ENCODE measurements around the gene CRIP3.
"Not testable (repeated sequence)": the region's sequence is repeated elsewhere in the genome, so short reads cannot be mapped to it uniquely, and the experiment has no call there.

Gene CRIP3

GRCh38 chr6:43308101-43308989 lies at the start of gene CRIP3:
TSS of gene CRIP3 (minus strand) at chr6:43308826. CDS start at chr6:43308792, 34 bp downstream.
- DNase-seq (ENCODE audit: low spot score) = peak; percentile 43

GRCh38 chr6:43355862-43356590 lies 47.4 kb upstream of the CRIP3 start:
- no peak for DNase-seq (ENCODE audit: low spot score)

DNA sequence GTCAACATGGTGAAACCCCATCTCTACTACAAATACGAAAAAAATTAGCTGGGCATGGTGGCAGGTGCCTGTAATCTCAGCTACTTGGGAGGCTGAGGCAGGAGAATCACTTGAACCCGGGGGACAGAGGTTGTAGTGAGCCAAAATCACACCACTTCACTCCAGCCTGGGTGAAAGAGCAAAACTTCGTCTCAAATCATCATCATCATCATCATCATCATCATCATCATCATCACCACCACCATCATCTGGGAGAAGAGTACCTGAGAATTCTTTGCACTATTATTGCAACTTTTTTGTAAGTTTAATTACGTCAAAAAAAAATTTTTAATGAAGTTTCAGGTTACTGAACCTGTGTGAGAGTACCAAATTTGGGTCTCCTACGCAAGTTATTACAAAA lies 43.3 kb upstream of the CRIP3 start:
- not testable (repeated sequence) for DNase-seq (ENCODE audit: low spot score)

GRCh38 chr6:43347444-43347843 lies 38.8 kb upstream of the CRIP3 start:
- no peak for DNase-seq (ENCODE audit: low spot score)

DNA sequence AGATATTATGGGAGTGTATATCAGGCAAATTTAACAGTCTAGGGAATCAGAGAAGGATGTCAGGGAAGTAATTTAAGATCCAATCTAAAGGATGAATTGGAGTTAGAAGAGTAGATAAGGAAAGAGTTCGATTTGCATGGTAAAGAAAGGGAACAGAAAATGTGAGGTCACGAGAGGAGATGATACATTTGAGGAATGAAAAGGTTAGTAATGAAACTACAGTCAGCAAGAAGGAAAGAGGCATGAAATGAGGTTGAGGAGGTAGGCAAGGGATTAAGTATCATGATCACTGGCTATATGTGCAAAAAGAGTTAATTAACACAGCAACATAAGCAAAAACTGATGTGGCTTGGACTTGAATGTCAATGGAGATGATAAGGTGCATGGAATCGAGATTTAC lies 38.4 kb upstream of the CRIP3 start:
- no peak for DNase-seq (ENCODE audit: low spot score)

DNA sequence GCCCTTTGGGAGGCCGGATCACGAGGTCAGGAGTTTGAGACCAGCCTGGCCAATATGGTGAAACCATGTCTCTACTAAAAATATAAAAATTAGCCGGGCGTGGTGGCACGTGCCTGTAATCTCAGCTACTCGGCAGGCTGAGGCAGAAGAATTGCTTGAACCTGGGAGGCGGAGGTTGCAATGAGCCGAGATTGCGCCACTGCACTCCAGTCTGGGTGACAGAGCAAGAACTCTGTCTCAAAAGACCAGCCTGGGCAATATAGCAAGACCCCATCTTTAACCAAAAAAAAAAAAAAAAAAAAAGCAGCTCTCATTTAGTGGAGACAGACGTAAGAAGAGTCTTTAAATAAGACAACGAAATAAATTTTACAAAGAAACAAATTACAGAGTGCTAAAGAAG lies 37.6 kb upstream of the CRIP3 start:
- DNase-seq (ENCODE audit: low spot score) = not testable (repeated sequence)

GRCh38 chr6:43339168-43339567 lies 30.5 kb upstream of the CRIP3 start:
- DNase-seq (ENCODE audit: low spot score) = no peak

- no peak for DNase-seq (ENCODE audit: low spot score)
Observed at GRCh38 chr6:43338243-43338642, 29.6 kb upstream of the CRIP3 start.

DNA sequence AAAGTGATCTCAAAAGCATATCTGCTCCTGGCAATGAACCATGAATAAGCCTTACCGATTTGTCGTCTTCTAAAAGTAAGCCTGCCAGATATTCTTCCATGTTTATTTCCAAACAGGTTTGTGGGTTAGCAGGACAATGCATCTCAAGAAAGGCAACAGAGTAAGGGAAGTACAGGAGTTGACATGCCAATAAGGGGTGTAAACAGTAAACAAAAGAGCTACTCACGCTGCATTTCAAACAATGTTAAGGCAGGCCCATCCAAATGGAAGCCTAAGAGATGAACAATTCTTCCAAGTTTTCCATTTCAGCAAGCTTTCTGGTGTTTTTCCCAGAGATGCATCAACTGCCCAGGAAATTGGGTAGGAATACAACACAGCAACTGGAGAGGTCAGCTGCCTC lies 27.8 kb upstream of the CRIP3 start:
- no peak for DNase-seq (ENCODE audit: low spot score)

DNA sequence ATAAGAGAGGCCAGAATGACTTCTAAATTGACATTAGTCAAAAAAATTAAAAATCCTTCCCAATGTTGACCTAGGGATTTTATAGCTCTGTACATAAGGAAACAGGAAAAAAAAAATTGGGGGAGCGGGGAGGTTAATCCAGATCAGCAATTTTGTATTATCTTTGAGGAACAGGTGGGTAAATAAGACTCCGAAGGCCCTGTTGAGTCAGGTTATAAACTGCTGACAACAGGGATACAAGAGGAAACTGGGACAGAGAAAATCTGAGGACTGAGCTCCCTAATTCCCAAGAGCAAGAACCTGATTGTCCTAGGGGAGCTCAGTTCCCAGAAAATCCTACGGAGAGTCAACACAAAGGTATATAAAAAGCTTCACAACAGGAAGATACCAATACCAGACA lies 26.8 kb upstream of the CRIP3 start:
- DNase-seq (ENCODE audit: low spot score) = no peak

DNA sequence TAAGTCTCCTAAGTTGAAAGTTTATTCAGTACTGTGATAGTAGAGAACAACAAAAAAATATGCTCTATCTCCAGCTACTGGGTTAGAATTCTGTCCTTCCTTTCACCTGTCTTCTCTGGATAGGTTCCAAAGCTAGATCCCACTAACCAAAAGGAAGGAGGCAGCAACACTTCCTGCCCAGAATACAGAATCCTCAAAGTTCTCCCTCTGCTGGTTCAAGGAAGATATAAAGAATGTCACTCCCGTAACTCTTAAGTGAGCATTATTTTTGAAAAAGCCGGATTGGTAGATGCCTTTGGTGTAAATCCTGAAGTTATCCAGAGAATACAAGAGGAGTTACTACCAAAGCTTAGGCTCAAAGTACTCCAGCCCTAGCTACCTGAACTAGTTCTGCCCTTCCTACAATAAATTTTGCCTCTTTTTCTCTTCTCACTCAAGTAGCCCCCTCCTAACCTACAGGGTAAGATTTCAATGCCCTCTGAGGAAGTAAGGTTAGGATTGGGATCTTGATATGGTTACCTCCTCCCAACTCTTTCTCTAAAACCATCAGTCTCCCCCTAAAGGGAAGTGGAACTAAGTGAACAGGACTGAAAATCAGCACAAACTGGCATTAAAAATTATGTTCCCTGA lies 26.0 kb upstream of the CRIP3 start:
- DNase-seq (ENCODE audit: low spot score) = peak; percentile 12

- no peak for DNase-seq (ENCODE audit: low spot score)
Observed at GRCh38 chr6:43331891-43332290, 23.3 kb upstream of the CRIP3 start.

- DNase-seq (ENCODE audit: low spot score) = no peak
Observed at GRCh38 chr6:43331470-43331869, 22.8 kb upstream of the CRIP3 start.

- no peak for DNase-seq (ENCODE audit: low spot score)
Observed at GRCh38 chr6:43328528-43328927, 19.9 kb upstream of the CRIP3 start.

GRCh38 chr6:43325876-43326275 lies 17.2 kb upstream of the CRIP3 start:
- no peak for DNase-seq (ENCODE audit: low spot score)

GRCh38 chr6:43318011-43318410 lies 9.4 kb upstream of the CRIP3 start:
- no peak for DNase-seq (ENCODE audit: low spot score)

DNA sequence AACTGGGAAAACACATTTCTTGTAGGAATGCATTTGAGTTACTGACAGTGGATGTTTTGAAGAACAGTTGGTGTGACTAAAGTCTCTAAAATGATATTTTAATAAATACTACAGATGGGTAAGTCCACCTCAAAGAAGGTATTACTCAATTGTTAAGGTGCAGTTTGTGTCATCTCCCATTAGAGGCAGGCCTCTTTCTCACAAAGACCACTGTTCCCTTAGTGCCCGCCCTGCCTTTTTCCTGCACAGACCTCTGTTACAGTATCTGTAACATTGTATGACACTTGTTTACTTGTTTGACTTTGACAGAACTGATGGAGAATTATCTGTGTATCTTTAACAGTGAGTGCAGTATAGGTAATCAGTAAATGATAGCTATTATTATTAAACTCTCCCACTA lies 5.2 kb upstream of the CRIP3 start:
- DNase-seq (ENCODE audit: low spot score) = no peak

DNA sequence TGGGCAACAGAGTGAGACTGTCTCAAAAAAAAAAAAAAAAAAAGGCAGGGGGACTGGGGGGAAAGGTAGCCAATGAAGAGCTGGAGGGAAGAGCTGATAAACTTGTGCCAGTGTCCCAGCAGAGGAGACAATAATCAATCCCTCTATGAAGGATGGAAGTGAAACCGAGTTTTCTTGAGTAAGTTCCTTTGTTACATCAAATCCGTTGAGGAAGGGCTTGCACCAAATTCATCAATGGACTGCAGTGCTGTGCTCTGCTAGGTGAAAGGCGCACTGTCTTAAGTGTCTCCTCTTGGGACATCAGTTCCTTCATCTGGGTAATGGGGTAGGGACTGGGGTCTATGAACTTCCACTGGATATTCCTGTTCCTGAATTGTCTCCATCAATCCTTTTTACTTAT lies 3.0 kb upstream of the CRIP3 start:
- DNase-seq (ENCODE audit: low spot score) = no peak

- no peak for DNase-seq (ENCODE audit: low spot score)
Observed at GRCh38 chr6:43310624-43311023, 2.0 kb upstream of the CRIP3 start.

DNA sequence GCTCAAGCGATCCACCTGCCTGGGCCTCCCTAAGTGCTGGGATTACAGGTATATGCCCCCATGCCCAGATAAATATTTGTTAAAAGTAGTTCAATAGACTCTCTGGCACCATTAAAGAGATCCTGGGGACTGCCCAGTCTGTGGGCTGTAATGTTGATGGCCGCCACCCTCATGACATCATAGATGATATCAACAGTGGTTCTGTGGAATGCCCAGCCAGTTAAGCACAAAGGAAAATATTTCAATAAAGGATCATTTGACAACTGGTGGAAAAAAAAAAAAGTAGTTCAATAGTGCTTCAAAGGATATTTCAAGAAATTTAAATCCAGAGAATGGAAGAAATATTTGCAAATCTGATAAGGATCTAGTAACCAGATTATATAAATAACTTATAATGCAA lies 1.5 kb upstream of the CRIP3 start:
- DNase-seq (ENCODE audit: low spot score) = no peak

DNA sequence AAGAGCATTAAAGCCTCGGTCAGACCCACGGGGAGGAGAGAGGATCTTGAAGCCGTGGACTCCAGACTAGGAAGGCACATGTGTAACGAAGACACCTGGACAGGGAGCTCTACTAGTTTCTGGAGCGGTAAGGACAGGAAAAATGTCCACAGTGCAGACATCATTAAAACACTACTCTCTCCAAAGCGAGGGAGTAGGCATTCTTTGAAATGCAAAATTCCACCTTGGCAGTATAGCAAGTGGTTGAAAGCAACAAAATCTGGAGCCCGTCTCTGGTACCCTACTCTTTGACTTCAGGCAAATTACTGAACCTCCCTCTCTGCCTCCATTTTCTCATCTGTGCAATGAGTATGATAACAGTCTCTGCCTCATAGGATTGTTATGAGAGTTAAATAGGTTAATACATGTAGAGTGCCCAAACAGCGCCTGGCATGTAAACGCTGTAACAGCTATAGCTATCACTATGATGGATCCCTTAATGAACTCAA lies 408 bp upstream of the CRIP3 start:
- no peak for DNase-seq (ENCODE audit: low spot score)

GRCh38 chr6:43307451-43308100 lies 1.1 kb downstream of the CRIP3 start:
- DNase-seq (ENCODE audit: low spot score) = no peak
